ENCODE data around the gene SETDB1.
"Not testable (repeated sequence)": the region's sequence is repeated elsewhere in the genome, so short reads cannot be mapped to it uniquely, and the experiment has no call there.

SETDB1 gene

DNA sequence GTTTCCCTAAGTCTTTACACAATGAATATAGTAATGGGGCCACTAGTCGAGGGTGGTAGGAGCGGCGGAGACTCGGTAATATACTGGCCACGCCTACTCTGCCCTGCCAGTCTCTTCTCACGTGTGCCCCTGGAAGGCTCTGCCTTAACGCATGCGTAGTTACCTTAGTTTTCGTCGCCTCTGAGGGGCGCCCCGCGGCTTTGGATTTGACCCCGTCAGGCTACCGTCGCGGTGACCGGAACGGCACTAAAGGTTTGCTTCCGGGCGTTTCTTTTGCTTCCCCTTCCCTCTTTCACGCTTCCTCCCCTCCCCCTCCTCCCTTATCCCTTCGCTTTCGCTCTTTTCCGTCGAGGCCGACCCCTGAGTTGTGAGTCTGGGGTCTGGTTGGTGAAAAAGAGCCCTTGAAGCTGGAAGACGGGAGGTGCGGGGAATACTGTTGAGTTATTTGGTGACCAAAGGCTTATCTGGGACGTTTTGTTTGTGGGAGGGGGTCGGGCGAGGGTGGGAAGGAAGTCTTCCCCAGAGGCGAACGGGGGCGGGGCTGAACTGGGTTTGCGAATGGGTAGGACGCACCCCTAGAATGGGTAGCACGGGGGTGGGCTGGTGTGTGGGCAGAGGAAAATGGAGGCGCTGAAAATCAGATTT lies at the start of gene SETDB1:
Gene SETDB1 (plus strand): TSS at position 267 of the 645 bp plus-strand sequence. CDS start 1,352 bp downstream, outside the sequence.
- DNase-seq: peak; percentile 68 to 83 (median 81)

DNA sequence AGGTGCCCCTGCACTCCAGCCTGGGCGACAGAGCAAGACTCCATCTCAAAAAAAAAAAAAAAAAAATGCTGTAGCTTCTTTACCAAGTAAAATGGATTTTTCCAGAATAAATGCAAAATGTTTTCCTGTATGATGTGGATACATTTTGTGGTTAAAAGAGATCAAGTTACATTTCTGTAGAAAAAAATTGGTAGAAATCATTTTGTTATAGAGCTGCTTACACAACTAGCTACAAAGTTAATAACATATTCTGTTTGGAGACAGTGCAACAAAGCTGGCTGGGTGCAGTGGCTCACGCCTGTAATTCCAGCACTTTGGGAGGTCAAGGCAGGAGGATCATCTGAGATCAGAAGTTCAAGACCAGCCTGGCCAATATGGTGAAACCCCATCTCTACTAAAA lies 47.2 kb upstream of the SETDB1 start:
- not testable (repeated sequence) for DNase-seq

DNA sequence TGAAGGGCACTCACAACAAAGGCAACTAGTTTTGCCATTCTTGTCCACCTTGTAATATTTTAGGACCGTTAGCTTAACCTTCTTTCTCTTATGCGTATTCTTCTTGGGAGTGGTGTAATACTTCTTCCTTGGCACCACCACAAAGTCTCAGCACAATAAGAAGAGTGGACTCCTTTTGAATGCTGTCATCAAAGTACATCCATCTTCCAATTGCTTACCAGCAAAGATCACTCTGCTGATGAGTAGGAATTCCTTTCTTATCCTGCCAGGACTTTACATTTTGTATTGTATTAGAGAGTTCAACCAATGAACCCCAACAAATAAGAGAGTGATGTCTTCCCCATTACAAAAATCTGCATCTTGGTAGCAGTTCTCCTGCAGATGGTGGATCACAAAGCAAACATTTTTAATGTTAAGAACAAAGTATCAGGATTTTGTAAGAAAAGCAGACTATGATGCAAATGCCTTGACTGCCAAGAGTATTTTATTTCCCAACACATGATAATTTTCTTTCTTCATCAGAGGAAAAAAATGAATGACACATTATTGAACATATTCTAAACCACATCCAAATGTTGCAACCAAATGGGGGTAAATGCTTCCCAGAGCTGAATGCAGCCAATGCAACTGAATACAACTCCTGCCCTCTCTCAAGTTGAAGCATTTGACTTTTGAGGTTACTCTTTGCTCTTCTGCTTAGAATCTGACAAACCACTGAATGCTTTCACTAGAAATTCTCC lies 44.7 kb upstream of the SETDB1 start:
- no peak for DNase-seq

DNA sequence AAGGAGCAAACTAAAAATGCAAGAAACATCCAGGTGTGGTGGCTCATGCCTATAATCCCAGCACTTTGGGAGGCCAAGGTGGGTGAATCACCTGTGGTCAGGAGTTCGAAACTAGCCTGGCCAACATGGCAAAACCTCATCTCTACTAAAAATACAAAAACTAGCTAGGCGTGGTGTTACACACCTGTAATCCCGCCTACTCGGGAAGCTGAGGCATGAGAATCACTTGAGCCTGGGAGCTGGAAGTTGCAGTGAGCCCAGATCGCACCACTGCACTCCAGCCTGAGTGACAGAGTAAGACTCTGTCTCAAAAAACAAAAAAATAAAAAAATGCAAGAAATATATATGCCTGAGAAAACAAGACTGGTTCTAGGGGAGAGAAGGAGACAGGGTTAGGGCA lies 43.0 kb upstream of the SETDB1 start:
- DNase-seq: not testable (repeated sequence)

DNA sequence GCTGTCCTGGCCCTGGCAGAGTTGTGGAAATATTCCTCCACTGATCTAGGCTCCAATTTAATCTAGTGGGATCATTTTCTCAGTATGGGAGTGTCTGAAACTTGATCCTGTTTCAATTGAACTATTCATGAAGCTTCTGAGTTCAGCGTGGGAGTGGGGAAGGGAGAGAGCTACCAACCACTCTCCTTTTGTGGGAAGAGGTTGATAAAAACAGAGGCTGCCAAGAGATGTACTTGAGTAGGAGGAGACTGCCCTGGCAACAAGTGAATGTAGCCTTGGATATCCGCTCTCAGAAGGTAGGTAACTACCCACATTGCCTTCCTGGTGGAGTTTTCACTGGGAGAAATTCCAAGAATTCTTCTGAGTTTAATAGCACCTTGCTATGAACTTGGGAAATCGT lies 39.1 kb upstream of the SETDB1 start, which contains the start of gene CTXND2:
Gene CTXND2 (plus strand): TSS at position 119 of the 400 bp plus-strand sequence. CDS start 25,179 bp downstream, outside the sequence.
- no peak for DNase-seq

DNA sequence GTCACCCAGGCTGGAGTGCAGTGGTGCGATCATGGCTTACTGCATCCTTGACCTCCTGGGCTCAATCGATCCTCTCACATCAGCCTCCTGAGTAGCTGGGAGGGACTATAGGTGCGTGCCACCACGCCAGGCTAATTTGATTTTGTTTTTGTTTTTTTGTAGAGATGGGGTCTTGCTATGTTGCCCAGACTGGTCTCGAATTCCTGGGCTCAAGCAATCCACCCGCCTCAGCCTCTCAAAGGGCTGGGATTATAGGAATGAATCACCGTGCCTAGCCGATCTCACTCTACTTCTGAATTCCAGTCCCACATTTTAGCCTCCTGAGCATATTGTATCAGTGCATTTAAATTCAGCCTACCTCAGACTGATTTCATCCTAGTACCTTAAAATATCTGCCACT lies 37.4 kb upstream of the SETDB1 start:
- no peak for DNase-seq

DNA sequence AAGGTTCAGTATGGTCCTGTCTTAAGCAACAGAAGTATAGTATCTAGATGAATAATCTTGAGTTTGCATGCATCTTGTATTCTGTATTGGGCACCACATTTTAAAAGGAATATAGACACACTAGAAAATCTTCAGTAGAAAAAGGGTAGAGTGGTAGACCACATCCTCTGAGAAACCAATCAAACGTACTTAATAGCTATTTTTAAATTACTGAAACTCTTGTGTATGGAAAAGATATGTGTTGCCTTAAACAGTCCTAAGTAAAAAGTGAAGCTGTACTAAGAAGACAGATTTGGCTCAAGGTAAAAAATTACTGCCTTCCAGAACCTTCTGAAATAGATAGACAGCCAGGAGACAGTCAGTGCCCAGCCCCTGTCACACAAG lies 36.1 kb upstream of the SETDB1 start:
- no peak for DNase-seq

DNA sequence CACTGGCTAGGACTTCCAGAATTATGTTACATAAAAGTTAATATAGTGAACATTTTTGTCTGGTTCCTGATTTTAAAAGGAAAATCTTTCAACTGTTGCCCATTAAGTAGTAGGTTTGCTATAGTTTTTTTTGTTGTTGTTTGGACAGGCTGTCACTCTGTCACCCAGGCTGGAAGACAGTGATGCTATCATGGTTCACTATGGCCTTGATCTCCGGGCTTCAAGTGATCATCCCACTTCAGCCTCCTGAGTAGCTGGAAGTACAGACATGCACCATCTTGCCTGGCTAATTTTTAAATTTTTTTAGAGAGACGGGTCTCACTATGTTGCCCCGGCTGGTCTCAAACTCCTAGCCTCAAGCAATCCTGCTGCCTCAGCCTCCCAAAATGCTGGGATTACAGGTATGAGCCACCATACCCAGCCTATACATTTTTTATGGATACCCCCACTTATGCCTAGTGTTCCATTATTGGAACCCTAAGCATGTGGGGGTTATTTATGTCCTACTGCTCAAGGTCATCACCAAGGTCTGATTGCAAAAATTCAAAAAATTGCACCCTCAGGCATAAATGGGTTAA lies 32.7 kb upstream of the SETDB1 start:
- DNase-seq: no peak

DNA sequence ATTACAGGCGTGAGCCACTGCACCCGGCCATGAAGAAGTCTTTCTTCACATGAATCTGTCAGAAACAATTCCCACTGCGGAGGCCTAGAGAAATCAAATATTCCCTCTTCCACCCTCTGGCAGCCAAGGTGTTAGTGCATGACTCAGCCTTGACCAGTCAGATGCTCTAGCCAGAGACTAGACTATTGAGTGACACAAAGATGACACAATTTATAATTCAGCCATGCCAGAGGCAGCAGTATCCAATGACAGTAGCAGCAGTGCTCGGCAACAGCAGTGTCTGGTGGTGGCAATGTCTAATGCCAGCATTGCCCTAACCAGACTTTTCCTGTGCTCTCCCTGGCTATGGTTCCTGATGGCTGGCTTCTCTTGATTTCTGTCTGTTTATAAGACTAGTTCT lies 30.5 kb upstream of the SETDB1 start:
- DNase-seq: no peak

DNA sequence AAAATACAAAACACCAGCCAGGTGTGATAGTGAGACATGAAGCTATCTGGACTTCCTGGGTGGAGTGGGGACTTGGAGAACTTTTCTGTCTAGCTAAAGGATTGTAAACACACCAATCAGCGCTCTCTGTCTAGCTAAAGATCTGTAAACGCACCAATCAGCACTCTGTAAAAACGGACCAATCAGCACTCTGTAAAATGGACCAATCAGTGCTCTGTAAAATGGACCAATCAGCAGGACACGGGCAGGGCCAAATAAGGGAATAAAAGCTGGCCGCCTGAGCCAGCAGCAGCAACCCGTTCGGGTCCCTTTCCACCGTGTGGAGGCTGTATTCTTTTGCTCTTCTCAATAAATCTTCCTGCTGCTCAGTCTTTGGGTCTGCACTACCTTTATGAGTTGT lies 26.4 kb upstream of the SETDB1 start:
- not testable (repeated sequence) for DNase-seq

DNA sequence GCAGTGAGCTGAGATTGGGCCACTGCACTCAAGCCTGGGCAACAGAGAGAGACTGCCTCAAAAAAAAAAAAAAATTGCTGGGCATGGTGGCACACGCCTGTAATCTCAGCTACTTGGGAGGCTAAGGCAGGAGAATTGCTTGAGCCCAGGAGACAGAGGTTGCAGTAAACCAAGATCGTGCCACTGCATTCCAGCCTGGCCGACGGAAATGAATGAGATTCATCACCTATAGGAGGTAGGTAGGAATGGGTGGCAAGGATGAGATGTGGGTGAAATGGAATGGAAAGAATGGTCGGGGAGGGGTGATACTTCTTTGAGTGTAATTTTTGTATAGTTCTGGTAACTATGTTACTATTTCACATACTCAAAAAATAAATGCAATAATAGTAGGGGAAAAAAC lies 23.8 kb upstream of the SETDB1 start:
- DNase-seq: no peak

DNA sequence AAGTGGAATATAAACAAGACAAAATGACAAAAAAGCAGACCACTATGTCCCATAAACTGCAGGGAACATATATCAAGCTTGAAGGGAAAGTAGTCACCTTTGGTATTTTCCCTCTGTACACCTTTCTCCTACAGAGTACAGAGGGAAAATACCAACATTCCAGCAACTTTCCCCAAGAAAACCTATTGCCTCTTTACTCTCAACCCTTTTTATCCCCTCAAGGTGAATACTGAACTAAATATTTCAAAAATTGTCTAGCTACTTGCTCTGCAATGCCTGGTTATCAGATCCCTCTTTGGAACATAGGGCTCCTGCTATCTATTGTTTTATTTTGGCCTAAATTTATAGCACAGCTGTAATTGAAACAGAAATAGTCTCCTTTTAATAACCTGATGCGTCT lies 23.4 kb upstream of the SETDB1 start:
- no peak for DNase-seq

DNA sequence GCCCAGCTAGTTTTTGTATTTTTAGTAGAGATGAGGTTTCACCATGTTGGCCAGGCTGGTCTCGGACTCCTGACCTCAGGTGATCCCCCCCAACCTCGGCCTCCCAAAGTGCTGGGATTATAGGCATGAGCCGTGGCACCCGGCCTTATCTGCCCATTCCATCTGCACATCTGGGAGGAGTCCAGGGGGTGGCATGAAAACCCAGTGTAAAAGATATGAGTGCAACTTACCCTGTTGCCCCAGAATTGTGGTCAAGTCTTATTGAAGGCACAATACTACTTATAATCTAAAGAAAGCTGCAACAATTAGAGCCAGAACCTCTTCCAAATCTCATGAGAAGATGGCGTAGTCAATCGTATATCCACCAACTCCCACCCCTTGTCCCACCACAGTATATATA lies 20.9 kb upstream of the SETDB1 start:
- no peak for DNase-seq

DNA sequence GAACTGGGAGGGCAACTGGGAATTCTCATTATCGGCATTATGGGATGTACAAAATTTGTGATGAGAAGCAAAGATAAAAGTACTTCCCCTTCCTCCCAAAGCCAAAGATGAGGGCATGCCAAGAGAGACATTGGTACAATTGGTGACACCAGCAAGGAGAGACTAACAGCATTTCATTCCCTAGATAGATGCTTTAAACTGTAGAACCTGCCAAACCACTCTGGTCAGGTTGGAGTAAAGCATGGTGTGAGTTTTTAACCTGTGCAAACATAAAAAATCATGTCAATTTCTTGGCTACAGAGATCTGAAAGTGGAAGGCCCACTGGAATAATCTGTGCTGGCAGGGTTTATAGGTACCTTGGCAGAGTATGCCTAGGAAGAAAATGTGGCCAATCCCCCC lies 19.8 kb upstream of the SETDB1 start:
- DNase-seq: no peak

DNA sequence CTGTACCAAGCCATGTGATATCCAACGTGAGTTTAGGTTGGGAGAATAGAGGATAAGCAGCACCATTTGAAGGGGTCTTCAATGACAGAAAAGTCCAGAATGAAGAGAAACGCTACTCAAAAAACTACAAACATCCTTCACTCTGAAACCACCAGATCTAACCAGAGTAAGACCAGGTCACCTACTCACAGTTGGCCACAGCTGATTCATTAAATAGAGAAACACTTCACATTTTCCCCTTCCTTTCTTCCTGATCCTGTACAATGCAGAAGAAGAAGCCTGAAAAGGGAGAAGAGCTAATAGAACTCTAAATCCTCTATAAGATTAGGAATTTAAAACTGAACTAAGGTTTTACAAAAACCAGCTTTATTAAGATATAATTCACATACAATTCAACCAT lies 19.4 kb upstream of the SETDB1 start:
- DNase-seq: no peak

DNA sequence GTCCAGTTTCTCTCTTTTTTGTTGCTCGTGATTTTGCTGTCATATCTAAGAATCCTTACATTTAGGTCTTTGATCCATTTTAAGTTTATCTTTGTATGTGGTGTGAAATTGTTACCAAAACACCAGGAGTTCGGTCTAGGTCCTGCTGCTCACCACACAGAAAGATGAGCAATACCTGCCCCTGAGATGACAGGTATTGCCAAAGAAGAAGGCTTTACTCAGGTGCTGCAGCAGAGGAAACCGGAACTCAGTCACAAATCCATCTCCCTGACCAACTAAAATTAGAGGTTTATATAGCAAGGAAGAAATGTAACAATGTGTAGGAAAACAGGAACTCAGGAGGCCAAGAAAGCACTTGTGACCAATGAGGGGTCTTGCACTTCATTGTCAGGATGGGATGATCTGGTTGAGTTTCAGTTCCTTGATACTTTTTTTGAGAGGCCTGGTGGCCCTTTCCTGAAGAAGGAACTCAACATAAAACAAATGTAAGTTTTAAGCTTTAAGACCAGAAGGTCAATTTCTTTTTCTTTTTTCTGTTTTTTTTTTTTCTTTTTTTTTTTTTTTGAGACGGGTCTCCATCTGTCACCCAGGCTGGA lies 16.5 kb upstream of the SETDB1 start:
- no peak for DNase-seq

DNA sequence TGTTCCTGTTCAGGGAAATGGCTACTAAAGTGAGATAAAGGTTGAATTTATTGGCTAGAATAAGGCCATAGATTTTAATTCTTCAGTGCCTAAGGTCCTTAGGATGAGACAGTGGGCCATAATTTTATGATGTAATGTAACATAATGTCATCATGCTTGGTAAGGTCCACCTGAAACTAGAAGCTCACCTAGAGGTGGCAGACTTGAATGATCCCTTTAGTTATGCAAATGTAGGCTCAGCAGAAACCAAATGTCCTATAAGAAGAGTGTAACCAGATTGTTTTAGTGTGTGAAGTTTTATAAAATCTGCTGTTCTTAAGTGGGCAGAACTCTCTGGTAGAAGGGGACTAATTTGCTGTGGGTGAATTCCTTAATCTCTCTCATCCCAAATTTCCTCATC lies 13.5 kb upstream of the SETDB1 start:
- no peak for DNase-seq

DNA sequence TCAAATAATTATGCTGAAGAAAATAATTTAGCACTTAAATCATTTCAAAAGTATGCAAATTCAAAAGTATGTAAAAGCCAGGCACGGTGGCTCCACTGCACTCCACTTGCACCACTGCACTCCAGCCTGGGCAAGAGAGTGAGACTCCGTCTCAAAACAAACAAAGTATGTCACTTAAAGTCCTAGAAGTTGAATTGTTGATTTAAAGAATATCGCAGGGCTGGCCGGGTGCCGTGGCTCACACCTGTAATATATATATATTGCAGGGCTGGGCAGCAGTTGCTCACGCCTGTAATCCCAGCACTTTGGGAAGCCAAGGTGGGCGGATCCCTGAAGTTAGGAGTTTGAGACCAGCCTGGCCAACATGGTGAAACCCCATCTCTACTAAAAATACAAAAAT lies 8.8 kb upstream of the SETDB1 start:
- DNase-seq: no peak

DNA sequence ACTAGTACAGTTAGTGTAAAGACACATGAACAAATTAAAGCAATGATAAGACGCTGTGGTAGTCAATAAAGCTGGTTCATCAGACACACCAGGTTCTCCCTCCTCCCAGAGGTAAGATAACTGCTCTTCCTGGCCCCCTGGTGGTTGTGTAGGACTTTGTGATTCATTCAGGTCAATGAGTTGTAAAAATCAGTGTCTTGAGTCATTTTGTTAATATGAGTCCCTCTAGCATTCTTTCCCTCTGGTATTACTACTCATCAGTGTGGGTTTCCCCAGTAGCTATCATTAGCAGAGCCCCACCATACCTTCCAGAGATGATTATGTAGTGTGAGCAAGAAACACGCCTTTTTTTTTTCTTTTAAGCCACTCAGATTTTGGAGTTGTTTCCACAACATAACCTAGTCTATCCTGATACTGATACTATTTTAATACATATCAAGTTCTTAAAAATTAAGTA lies 3.6 kb upstream of the SETDB1 start:
- peak; percentile 49 to 69 (median 60) for DNase-seq

DNA sequence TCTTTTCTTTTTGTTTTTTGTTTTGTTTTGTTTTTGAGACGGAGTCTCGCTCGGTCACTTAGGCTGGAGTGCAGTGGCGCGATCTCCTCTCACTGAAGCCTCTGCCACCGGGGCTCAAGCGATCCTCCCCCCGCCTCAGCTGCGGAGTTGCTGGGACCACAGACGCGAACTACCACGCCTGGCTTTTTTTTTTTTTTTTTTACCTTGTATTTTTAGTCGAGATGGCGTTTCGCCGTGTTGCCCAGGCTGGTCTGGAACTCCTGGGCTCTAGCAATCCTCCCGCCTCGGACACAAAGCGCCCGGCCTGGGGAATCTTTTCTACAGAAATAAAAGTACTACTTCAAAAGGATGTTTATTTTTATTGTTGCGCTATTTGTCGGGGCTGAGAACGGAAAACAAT lies 1.1 kb upstream of the SETDB1 start:
- no peak for DNase-seq

DNA sequence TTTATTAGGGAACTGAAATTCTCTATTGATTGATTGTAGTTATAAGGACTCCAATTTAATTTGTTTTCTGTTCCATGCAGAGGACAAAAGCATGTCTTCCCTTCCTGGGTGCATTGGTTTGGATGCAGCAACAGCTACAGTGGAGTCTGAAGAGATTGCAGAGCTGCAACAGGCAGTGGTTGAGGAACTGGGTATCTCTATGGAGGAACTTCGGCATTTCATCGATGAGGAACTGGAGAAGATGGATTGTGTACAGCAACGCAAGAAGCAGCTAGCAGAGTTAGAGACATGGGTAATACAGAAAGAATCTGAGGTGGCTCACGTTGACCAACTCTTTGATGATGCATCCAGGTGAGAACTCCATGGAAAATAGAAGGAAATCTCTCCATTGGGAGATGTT lies 1.5 kb downstream of the SETDB1 start:
- DNase-seq: no peak

DNA sequence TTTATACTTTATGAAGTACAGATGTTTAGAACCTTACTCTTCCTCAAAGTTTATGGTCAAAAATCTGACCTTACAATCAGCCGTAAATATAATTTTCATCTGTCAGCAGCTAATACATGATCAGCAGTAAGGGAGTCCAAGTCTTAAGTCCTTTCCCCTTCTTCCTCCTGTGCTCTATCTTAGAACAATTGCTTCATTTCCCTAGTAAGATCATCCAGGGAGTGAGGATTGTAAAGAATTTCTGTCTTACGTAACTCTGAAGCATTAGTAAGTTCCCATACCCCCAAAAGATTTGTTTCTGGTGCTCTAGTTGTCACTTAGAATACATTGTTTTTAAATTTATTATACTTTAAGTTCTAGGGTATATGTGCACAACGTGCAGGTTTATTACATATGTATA lies 2.1 kb downstream of the SETDB1 start:
- no peak for DNase-seq

DNA sequence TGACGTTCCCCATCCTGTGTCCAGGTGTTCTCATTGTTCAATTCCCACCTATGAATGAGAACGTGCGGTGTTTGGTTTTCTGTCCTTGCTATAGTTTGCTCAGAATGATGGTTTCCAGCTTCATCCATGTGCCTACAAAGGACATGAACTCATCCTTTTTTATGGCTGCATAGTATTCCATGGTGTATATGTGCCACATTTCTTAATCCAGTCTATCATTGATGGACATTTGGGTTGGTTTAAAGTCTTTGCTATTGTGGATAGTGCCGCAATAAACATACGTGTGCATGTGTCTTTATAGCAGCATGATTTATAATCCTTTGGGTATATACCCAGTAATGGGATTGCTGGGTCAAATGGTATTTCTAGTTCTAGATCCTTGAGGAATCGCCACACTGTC lies 2.6 kb downstream of the SETDB1 start:
- not testable (repeated sequence) for DNase-seq

DNA sequence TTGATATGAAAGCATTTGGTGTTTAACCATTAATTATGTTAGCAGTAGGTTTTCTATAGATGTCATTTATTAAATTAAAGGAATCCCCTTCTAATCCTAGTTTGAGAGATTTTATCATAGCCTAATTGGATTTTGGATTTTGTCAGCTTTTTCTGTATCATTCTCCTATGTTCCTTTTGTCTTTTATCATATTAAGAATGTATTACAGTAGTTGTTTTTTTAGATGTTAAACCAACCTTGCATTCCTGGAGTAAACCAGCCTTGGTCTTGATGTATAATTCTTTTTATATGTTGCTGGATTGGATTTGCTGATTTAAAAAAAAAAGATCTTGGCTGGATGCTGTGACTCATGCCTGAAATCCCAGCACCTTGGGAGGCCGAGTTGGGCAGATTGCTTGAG lies 5.6 kb downstream of the SETDB1 start:
- DNase-seq: no peak
